OCI-LY3 (cell line): Measurements from ENCODE around the gene POU2AF3.

Experiments
- EZH2phosphoT487 ChIP-seq: fragments of 200-600 bp; shearing (Covaris generic); IDR thresholded peaks from 2 replicates; pipeline ENCODE4 v1.6.1; 2018; ENCODE audit warnings: antibody characterized with exemption, mixed run types, low read depth
- TF ChIP-seq, protein P1 (sequence below): fragments of 200-600, 300-600 bp; sonication (generic); IDR thresholded peaks from 2 replicates; pipeline ENCODE4 v1.5.1; 2014; ENCODE audit warnings: antibody characterized with exemption, low read length, low read depth

DNA sequence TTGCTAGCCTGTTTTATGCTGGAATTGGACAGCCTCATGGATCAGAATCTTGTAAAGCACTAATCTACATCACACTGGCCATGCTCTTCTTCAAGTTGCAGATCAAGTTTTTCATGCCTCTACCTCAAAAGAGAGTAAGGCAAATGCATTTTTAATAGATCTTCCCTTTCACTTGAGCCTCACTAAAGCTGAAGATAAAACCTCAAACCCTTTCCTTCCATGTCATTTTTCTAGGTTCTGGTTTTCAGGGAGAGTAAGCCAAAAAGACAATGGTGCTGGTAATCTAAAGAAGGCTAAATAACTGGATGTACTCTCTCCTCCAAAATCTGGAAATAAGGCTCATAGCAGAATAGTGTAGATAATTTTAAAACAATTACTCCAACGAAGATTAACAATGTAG lies 52.5 kb downstream of the POU2AF3 start:
- TF ChIP-seq, protein P1, sequence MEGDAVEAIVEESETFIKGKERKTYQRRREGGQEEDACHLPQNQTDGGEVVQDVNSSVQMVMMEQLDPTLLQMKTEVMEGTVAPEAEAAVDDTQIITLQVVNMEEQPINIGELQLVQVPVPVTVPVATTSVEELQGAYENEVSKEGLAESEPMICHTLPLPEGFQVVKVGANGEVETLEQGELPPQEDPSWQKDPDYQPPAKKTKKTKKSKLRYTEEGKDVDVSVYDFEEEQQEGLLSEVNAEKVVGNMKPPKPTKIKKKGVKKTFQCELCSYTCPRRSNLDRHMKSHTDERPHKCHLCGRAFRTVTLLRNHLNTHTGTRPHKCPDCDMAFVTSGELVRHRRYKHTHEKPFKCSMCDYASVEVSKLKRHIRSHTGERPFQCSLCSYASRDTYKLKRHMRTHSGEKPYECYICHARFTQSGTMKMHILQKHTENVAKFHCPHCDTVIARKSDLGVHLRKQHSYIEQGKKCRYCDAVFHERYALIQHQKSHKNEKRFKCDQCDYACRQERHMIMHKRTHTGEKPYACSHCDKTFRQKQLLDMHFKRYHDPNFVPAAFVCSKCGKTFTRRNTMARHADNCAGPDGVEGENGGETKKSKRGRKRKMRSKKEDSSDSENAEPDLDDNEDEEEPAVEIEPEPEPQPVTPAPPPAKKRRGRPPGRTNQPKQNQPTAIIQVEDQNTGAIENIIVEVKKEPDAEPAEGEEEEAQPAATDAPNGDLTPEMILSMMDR: no peak
- no peak for TF ChIP-seq EZH2phosphoT487
